Measurements from ENCODE around the gene RHBDF1. TPM values are rescaled to one million over a fixed set of nuclear protein-coding genes. Genes with fewer than 3 reads are reported as not detected.

The RHBDF1 gene
- total RNA-seq, 1 experiment from 2014 or later = 26.3 TPM

DNA sequence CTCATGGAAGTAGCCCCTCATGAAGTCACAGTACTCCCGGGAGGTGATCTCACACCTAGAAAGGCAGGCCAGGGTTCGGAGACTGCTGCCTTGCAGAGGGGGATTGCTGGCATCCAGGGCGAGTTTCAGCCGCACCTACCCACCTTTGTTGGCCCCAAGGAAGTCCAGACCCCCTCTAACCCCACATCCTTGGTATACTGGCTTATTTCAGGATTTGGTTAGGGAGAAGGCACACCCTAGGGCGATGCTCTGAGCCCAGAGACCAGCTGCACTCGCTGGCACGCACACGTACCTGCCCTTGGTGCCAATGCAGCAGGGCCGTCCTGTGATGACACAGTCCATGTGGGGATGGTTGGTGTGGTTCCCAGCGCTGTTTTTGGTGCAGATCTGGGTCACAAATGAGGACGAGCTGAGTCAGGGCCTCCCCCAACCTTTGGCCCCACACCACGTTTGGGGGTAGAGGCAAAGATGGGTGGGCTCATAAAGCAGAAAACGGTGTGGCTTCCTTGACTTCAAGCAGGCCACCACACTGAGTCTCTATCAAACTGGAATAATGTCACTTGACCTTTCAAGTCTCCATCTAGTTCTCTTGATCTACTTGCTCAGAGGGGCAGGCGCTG, 12.9 kb downstream of the RHBDF1 start:
- Mint-ChIP-seq H3K4me1 (ENCODE audit: insufficient read depth, unreplicated experiment) (no peaks in the 10 kb centered on the region), H3K9me3 (ENCODE audit: unreplicated experiment) (no peaks in the 10 kb centered on the region), H3K27ac (ENCODE audit: low read depth, unreplicated experiment) (no peak overlapping the region), H3K27me3 (ENCODE audit: insufficient read depth, unreplicated experiment) (no peaks in the 10 kb centered on the region), H3K4me3 (ENCODE audit: unreplicated experiment) (no peak overlapping the region), H3K36me3 (ENCODE audit: insufficient read depth, unreplicated experiment) (peaks cover 35% of the 10 kb centered on the region)
- TF ChIP-seq CTCF (IDR thresholded peaks at IDR 0.05; ENCODE audit: unreplicated experiment) = no peak
- BruUV-seq (replicated peaks) = no TSS peak
- DNase-seq (ENCODE audit: unreplicated experiment) = no peak
- intact Hi-C loops (cut with micrococcal nuclease) = no loop called here
- ChIA-PET POLR2A (no interaction called here), CTCF (interaction anchor here (1.2 to 1.8 kb wide), 2 partner anchors 37 to 47 kb away, joined by 4 to 5 read pairs; no protein-coding TSS in a partner anchor)

GRCh38 chr16:58491-59439, 13.7 kb downstream of the RHBDF1 start:
- no TSS peak for BruUV-seq (replicated peaks)

GRCh38 chr16:57711-58110, 14.7 kb downstream of the RHBDF1 start:
- Mint-ChIP-seq H3K9me3 (ENCODE audit: unreplicated experiment) (no peaks in the 10 kb centered on the region), H3K4me1 (ENCODE audit: insufficient read depth, unreplicated experiment) (peaks cover 3% of the 10 kb centered on the region), H3K4me3 (ENCODE audit: unreplicated experiment) (no peak overlapping the region), H3K27ac (ENCODE audit: low read depth, unreplicated experiment) (no peak overlapping the region), H3K36me3 (ENCODE audit: insufficient read depth, unreplicated experiment) (peaks cover 41% of the 10 kb centered on the region), H3K27me3 (ENCODE audit: insufficient read depth, unreplicated experiment) (no peaks in the 10 kb centered on the region)
- TF ChIP-seq CTCF (IDR thresholded peaks at IDR 0.05; ENCODE audit: unreplicated experiment) = no peak
- ChIA-PET CTCF (interaction anchor here (0.6 to 3.0 kb wide), 2 partner anchors 8 to 178 kb away, joined by 3 to 24 read pairs; no protein-coding TSS in a partner anchor), POLR2A (no interaction called here)
- intact Hi-C loops (cut with micrococcal nuclease) = no loop called here
- BruUV-seq (replicated peaks) = no TSS peak
- no peak for DNase-seq (ENCODE audit: unreplicated experiment)

More at GRCh38 chr16:58491-59439, 13.7 kb downstream of the RHBDF1 start:
- H3K27ac Mint-ChIP-seq (ENCODE audit: low read depth, unreplicated experiment) = no peak overlapping the region
- H3K36me3 Mint-ChIP-seq (ENCODE audit: insufficient read depth, unreplicated experiment) = peaks cover 37% of the 10 kb centered on the region
- CTCF ChIA-PET = interaction anchor here (1.2 to 1.8 kb wide), 2 partner anchors 38 to 48 kb away, joined by 4 to 5 read pairs; no protein-coding TSS in a partner anchor
- H3K4me3 Mint-ChIP-seq (ENCODE audit: unreplicated experiment) = no peak overlapping the region
- no peak for TF ChIP-seq CTCF (IDR thresholded peaks at IDR 0.05; ENCODE audit: unreplicated experiment)
- intact Hi-C loops (cut with micrococcal nuclease) = no loop called here
- DNase-seq (ENCODE audit: unreplicated experiment) = no peak
- no peaks in the 10 kb centered on the region for H3K9me3 Mint-ChIP-seq (ENCODE audit: unreplicated experiment)
- no peaks in the 10 kb centered on the region for H3K27me3 Mint-ChIP-seq (ENCODE audit: insufficient read depth, unreplicated experiment)
- no peaks in the 10 kb centered on the region for H3K4me1 Mint-ChIP-seq (ENCODE audit: insufficient read depth, unreplicated experiment)
- POLR2A ChIA-PET = no interaction called here
